A549 (cell line): ENCODE data around the gene FIS1.

Experiments
- CTCF ChIP-seq: fragments of >200 bp; sonication (Bioruptor Twin); formaldehyde crosslinking; IDR thresholded peaks from 3 replicates; pipeline ENCODE4 v1.5.1; 2016
- KDM5A ChIP-seq: fragments of 200-600 bp; sonication (generic); IDR thresholded peaks from 2 replicates; pipeline ENCODE4 v1.6.1; 2016; ENCODE audit warnings: antibody characterized with exemption, mild to moderate bottlenecking
- POLR2A ChIP-seq: IDR thresholded peaks from 2 replicates; pipeline ENCODE4 v1.6.1; 2012; ENCODE audit warnings: mild to moderate bottlenecking, low read length
- POLR2AphosphoS2 ChIP-seq: conservative IDR thresholded peaks from 2 replicates; pipeline ENCODE4 v1.6.1; 2012; ENCODE audit warnings: low read length, improper control_type of control experiment, inconsistent platforms
- RAD21 ChIP-seq, 2 experiments: fragments of >200 bp in 1 of 2; sonication (Bioruptor Twin) in 1 of 2; formaldehyde crosslinking in 1 of 2; IDR thresholded peaks in 1 of 2; conservative IDR thresholded peaks in 1 of 2; 2 replicates in 1 of 2; 3 replicates in 1 of 2; pipeline ENCODE4 v1.6.1; 2012 to 2018; ENCODE audit warnings: inconsistent platforms in 1 of 2
- RFX5 ChIP-seq: fragments of 450-650 bp; IDR thresholded peaks from 2 replicates; pipeline ENCODE4 v1.7.1; 2014; ENCODE audit warnings: antibody characterized with exemption, mild to moderate bottlenecking, moderate library complexity
- ZFP36 ChIP-seq: fragments of 450-650 bp; IDR thresholded peaks from 2 replicates; pipeline ENCODE4 v1.6.1; 2014; ENCODE audit warnings: borderline replicate concordance; ENCODE audit not compliant: partially characterized antibody

GRCh38 chr7:101212014-101212413 lies 32.9 kb downstream of the FIS1 start:
- TF ChIP-seq POLR2A = no peak
- TF ChIP-seq RAD21 (conservative IDR thresholded peaks at IDR 0.05 in 1 of 2, IDR thresholded peaks at IDR 0.05 in 1 of 2) = no peak
- TF ChIP-seq KDM5A = no peak
- no peak for TF ChIP-seq POLR2AphosphoS2
- no peak for TF ChIP-seq RFX5
- TF ChIP-seq ZFP36 = no peak
- TF ChIP-seq CTCF = no peak
